Memory B cell (primary cell): ENCODE results near the gene NOVA2.

Experiments used
- ATAC-seq: fragments of 150-1000 bp; cut with Tn5 transposase; 2 replicates; pipeline ENCODE4 v1.10.0; 2021; ENCODE audit warnings: low read depth, mild to moderate bottlenecking, moderate library complexity
- DNase-seq, 2 donors: peaks; one replicate each; pipeline ENCODE4 v3.0.0; 2022; ENCODE audit warnings: low spot score in 2 of 2
- H3K27ac Mint-ChIP-seq: one replicate; pipeline ENCODE4 v1.8.0; 2022; ENCODE audit warnings: mild to moderate bottlenecking, moderate library complexity, mixed read lengths
- H3K27me3 Mint-ChIP-seq: one replicate; pipeline ENCODE4 v1.8.0; 2022; ENCODE audit warnings: mixed read lengths
- H3K36me3 Mint-ChIP-seq: one replicate; pipeline ENCODE4 v1.8.0; 2022; ENCODE audit warnings: mild to moderate bottlenecking, mixed read lengths
- H3K4me1 Mint-ChIP-seq: one replicate; pipeline ENCODE4 v1.8.0; 2022; ENCODE audit warnings: mixed read lengths
- H3K4me3 Mint-ChIP-seq: one replicate; pipeline ENCODE4 v1.8.0; 2022; ENCODE audit warnings: mild to moderate bottlenecking, moderate library complexity, mixed read lengths
- H3K9me3 Mint-ChIP-seq: one replicate; pipeline ENCODE4 v1.8.0; 2022; ENCODE audit warnings: mixed read lengths

Gene NOVA2

GRCh38 chr19:46014941-46015686 lies 41.4 kb upstream of the NOVA2 start:
- peak; percentile 45 to 61 for DNase-seq
- Mint-ChIP-seq H3K9me3 (no peaks in the 10 kb centered on the region), H3K27me3 (peaks cover 15% of the 10 kb centered on the region), H3K27ac (peak overlapping the region; percentile 28), H3K36me3 (peaks cover 8% of the 10 kb centered on the region), H3K4me3 (peak overlapping the region; percentile 83), H3K4me1 (peaks cover 18% of the 10 kb centered on the region)
- peak; percentile 67 for ATAC-seq

- Mint-ChIP-seq H3K27ac (no peak overlapping the region), H3K27me3 (peaks cover 15% of the 10 kb centered on the region), H3K4me3 (peak overlapping the region; percentile 83), H3K9me3 (no peaks in the 10 kb centered on the region), H3K4me1 (peaks cover 22% of the 10 kb centered on the region), H3K36me3 (peaks cover 8% of the 10 kb centered on the region)
- DNase-seq (no peak), ATAC-seq (no peak)
Measured at GRCh38 chr19:46014534-46014933, 40.9 kb upstream of the NOVA2 start.

GRCh38 chr19:46009530-46010510 lies 36.2 kb upstream of the NOVA2 start:
- peak; percentile 67 for ATAC-seq
- Mint-ChIP-seq H3K27me3 (peaks cover 5% of the 10 kb centered on the region), H3K4me3 (no peak overlapping the region), H3K27ac (no peak overlapping the region), H3K36me3 (peaks cover 11% of the 10 kb centered on the region), H3K4me1 (peaks cover 9% of the 10 kb centered on the region), H3K9me3 (no peaks in the 10 kb centered on the region)
- peak; percentile 53 to 56 for DNase-seq

GRCh38 chr19:46006411-46006810 lies 32.7 kb upstream of the NOVA2 start:
- H3K4me1 Mint-ChIP-seq: peaks cover 4% of the 10 kb centered on the region
- no peak overlapping the region for H3K27ac Mint-ChIP-seq
- no peaks in the 10 kb centered on the region for H3K27me3 Mint-ChIP-seq
- peaks cover 7% of the 10 kb centered on the region for H3K36me3 Mint-ChIP-seq
- H3K4me3 Mint-ChIP-seq: no peak overlapping the region
- ATAC-seq (no peak), DNase-seq (no peak)
- H3K9me3 Mint-ChIP-seq: no peaks in the 10 kb centered on the region

- Mint-ChIP-seq H3K9me3 (no peaks in the 10 kb centered on the region), H3K27ac (no peak overlapping the region), H3K4me3 (no peak overlapping the region), H3K4me1 (peaks cover 24% of the 10 kb centered on the region), H3K27me3 (peaks cover 17% of the 10 kb centered on the region), H3K36me3 (peaks cover 15% of the 10 kb centered on the region)
- DNase-seq: no peak
- ATAC-seq: no peak
Measured at GRCh38 chr19:46002678-46003275, 29.1 kb upstream of the NOVA2 start.

- no peak overlapping the region for H3K27ac Mint-ChIP-seq
- no peaks in the 10 kb centered on the region for H3K9me3 Mint-ChIP-seq
- peaks cover 17% of the 10 kb centered on the region for H3K27me3 Mint-ChIP-seq
- ATAC-seq: peak; percentile 97
- H3K4me3 Mint-ChIP-seq: peak overlapping the region; percentile 63
- H3K4me1 Mint-ChIP-seq: peaks cover 30% of the 10 kb centered on the region
- peak in 1 of 2 donors; percentile 33 for DNase-seq
- peaks cover 18% of the 10 kb centered on the region for H3K36me3 Mint-ChIP-seq
Measured at GRCh38 chr19:46000491-46001246, 27.0 kb upstream of the NOVA2 start.

GRCh38 chr19:45999653-46000121 lies 26.0 kb upstream of the NOVA2 start:
- H3K27ac Mint-ChIP-seq: no peak overlapping the region
- no peaks in the 10 kb centered on the region for H3K9me3 Mint-ChIP-seq
- peaks cover 30% of the 10 kb centered on the region for H3K4me1 Mint-ChIP-seq
- DNase-seq: no peak
- H3K36me3 Mint-ChIP-seq: peaks cover 16% of the 10 kb centered on the region
- peaks cover 17% of the 10 kb centered on the region for H3K27me3 Mint-ChIP-seq
- no peak for ATAC-seq
- peak overlapping the region; percentile 67 for H3K4me3 Mint-ChIP-seq

GRCh38 chr19:45998834-45999233 lies 25.2 kb upstream of the NOVA2 start:
- DNase-seq: no peak
- Mint-ChIP-seq H3K27me3 (peaks cover 17% of the 10 kb centered on the region), H3K4me3 (no peak overlapping the region), H3K36me3 (peaks cover 16% of the 10 kb centered on the region), H3K4me1 (peaks cover 30% of the 10 kb centered on the region), H3K9me3 (no peaks in the 10 kb centered on the region), H3K27ac (no peak overlapping the region)
- no peak for ATAC-seq

GRCh38 chr19:45996933-45997332 lies 23.3 kb upstream of the NOVA2 start:
- no peak overlapping the region for H3K27ac Mint-ChIP-seq
- DNase-seq: no peak
- ATAC-seq: no peak
- H3K9me3 Mint-ChIP-seq: no peaks in the 10 kb centered on the region
- peaks cover 30% of the 10 kb centered on the region for H3K4me1 Mint-ChIP-seq
- H3K27me3 Mint-ChIP-seq: peaks cover 17% of the 10 kb centered on the region
- H3K4me3 Mint-ChIP-seq: no peak overlapping the region
- H3K36me3 Mint-ChIP-seq: peaks cover 14% of the 10 kb centered on the region

- Mint-ChIP-seq H3K4me3 (no peak overlapping the region), H3K4me1 (peaks cover 29% of the 10 kb centered on the region), H3K27ac (no peak overlapping the region), H3K36me3 (peaks cover 14% of the 10 kb centered on the region), H3K9me3 (no peaks in the 10 kb centered on the region), H3K27me3 (peaks cover 17% of the 10 kb centered on the region)
- DNase-seq (no peak), ATAC-seq (no peak)
Measured at GRCh38 chr19:45995715-45996385, 22.2 kb upstream of the NOVA2 start.

- H3K4me1 Mint-ChIP-seq: peaks cover 22% of the 10 kb centered on the region
- H3K27me3 Mint-ChIP-seq: peaks cover 17% of the 10 kb centered on the region
- H3K9me3 Mint-ChIP-seq: no peaks in the 10 kb centered on the region
- peaks cover 14% of the 10 kb centered on the region for H3K36me3 Mint-ChIP-seq
- DNase-seq (peak; percentile 97 to 99), ATAC-seq (peak; percentile 91)
- H3K4me3 Mint-ChIP-seq: no peak within 1 kb of the TSS
- H3K27ac Mint-ChIP-seq: no peak within 1 kb of the TSS
Measured at GRCh38 chr19:45994998-45995714, 21.5 kb upstream of the NOVA2 start, which contains the start of gene CCDC61. TSS of gene CCDC61 (plus strand) at chr19:45995467. CDS start at chr19:46003019, 7,552 bp downstream.

GRCh38 chr19:45994456-45994997 lies 20.9 kb upstream of the NOVA2 start:
- no peak overlapping the region for H3K4me3 Mint-ChIP-seq
- H3K27ac Mint-ChIP-seq: no peak overlapping the region
- peaks cover 16% of the 10 kb centered on the region for H3K36me3 Mint-ChIP-seq
- DNase-seq: no peak
- peaks cover 16% of the 10 kb centered on the region for H3K4me1 Mint-ChIP-seq
- peaks cover 16% of the 10 kb centered on the region for H3K27me3 Mint-ChIP-seq
- H3K9me3 Mint-ChIP-seq: no peaks in the 10 kb centered on the region
- peak; percentile 0 for ATAC-seq
